ENCODE data around the gene ACER2. TPM values are rescaled to one million over a fixed set of nuclear protein-coding genes. Genes with fewer than 3 reads are reported as not detected.

Gene ACER2
- total and polyA plus RNA-seq, 2 of the 4 experiments (the other 2 are of a cell fraction) = 0.84 to 1.6 TPM

- H3K4me3 ChIP-seq (ENCODE audit: insufficient read depth, low read depth, low read length) = no peak overlapping the region
- no peak overlapping the region for H2AK5ac ChIP-seq (ENCODE audit: low read depth, low read length)
- 100% methylated on average over 2 of the region's 4 CpGs; no CpG with 5 or more reads in 1 of the 2 experiments for WGBS, 2 experiments (ENCODE audit: extremely low coverage in 2 of 2, insufficient read length in 1 of 2)
- no peak overlapping the region for H3K14ac ChIP-seq (replicated peaks; ENCODE audit: low read depth, low read length)
- no peaks in the 10 kb centered on the region for H3K4me1 ChIP-seq (ENCODE audit: control insufficient read depth, insufficient read depth, low read length)
- no peak overlapping the region for H2AFZ ChIP-seq (replicated peaks; ENCODE audit: low read length, poor library complexity)
- H3K27me3 ChIP-seq (ENCODE audit: control insufficient read depth, insufficient read depth, low read length) = peaks cover 4% of the 10 kb centered on the region; the same call in 1 of the 2 replicates
- no peak overlapping the region for H2BK5ac ChIP-seq (ENCODE audit: low read depth, low read length, poor library complexity, severe bottlenecking)
- H3K4ac ChIP-seq (ENCODE audit: low read depth, low read length) = no peak overlapping the region
- intact Hi-C loops (cut with micrococcal nuclease) (no loop called here), dilution Hi-C loops (cut with HindIII; ENCODE audit: low sequenced_read_pairs, unreplicated experiment) (no loop called here), in situ Hi-C loops (cut with MboI; ENCODE audit: low sequenced_read_pairs) (no loop called here)
- BruUV-seq (replicated peaks) = no TSS peak
- H3K9me1 ChIP-seq (ENCODE audit: insufficient read depth, low read length) = no peaks in the 10 kb centered on the region
- no peak overlapping the region for H2BK15ac ChIP-seq (ENCODE audit: low read depth, low read length)
- H4K5ac ChIP-seq (ENCODE audit: low read depth, low read length) = no peak overlapping the region
- H2BK20ac ChIP-seq (ENCODE audit: low read depth, low read length) = no peak overlapping the region
- no peak overlapping the region for H3K9ac ChIP-seq (ENCODE audit: low read depth, low read length)
- no peak overlapping the region for H4K91ac ChIP-seq (ENCODE audit: insufficient read depth, low read depth, low read length)
- no peaks in the 10 kb centered on the region for H3K79me1 ChIP-seq (ENCODE audit: low read depth in 1 of 2, low read length in 2 of 2)
- ChIA-PET CTCF (no interaction called here), POLR2A (ENCODE audit: unreplicated experiment) (no interaction called here)
- H3K36me3 ChIP-seq (ENCODE audit: control insufficient read depth, insufficient read depth, low read length) = no peaks in the 10 kb centered on the region
- H4K20me1 ChIP-seq (ENCODE audit: insufficient read depth, low read length) = no peaks in the 10 kb centered on the region
- no peak overlapping the region for H2AK9ac ChIP-seq (replicated peaks; ENCODE audit: low read depth, low read length, poor library complexity)
- no peak overlapping the region for H4K8ac ChIP-seq (ENCODE audit: low read depth in 2 of 2, low read length in 2 of 2)
- no peak overlapping the region for H3K18ac ChIP-seq (ENCODE audit: low read depth, low read length)
- no peak overlapping the region for H3K23ac ChIP-seq (ENCODE audit: low read depth, low read length)
- H3K9me3 ChIP-seq (ENCODE audit: control insufficient read depth, insufficient read depth, low read length) = peaks cover 6% of the 10 kb centered on the region; the same call in 1 of the 2 replicates
- DNase-seq = no peak
- no peak overlapping the region for H3K27ac ChIP-seq (ENCODE audit: insufficient read depth, low read length)
- ATAC-seq (ENCODE audit: low read depth) = no peak
- H3K4me2 ChIP-seq (ENCODE audit: low read depth, low read length) = no peak overlapping the region
- TF ChIP-seq ELK1 (IDR thresholded peaks at IDR 0.05; ENCODE audit: borderline replicate concordance, low read depth, low read length) (no peak), MXI1 (IDR thresholded peaks at IDR 0.05; ENCODE audit: borderline replicate concordance, low read depth, low read length) (no peak), RAD21 (IDR thresholded peaks at IDR 0.05; ENCODE audit: low read length) (no peak), MAZ (IDR thresholded peaks at IDR 0.05; ENCODE audit: borderline replicate concordance, low read depth, low read length) (no peak), RFX5 (IDR thresholded peaks at IDR 0.05; ENCODE audit: low read depth, low read length) (no peak), FOS (IDR thresholded peaks at IDR 0.05; ENCODE audit: low read depth, low read length) (no peak), NFE2L2 (IDR thresholded peaks at IDR 0.05; ENCODE audit: low read depth, low read length) (no peak), MAFK (IDR thresholded peaks at IDR 0.05; ENCODE audit: low read depth, low read length) (no peak), BHLHE40 (IDR thresholded peaks at IDR 0.05; ENCODE audit: low read depth, low read length) (no peak), CHD1 (IDR thresholded peaks at IDR 0.05; ENCODE audit: low read depth, low read length) (no peak), CTCF (conservative IDR thresholded peaks at IDR 0.05; ENCODE audit: low read depth, low read length) (no peak), POLR2A (IDR thresholded peaks at IDR 0.05; ENCODE audit: low read depth, low read length) (no peak), SMC3 (IDR thresholded peaks at IDR 0.05; ENCODE audit: low read depth, low read length) (no peak), RCOR1 (IDR thresholded peaks at IDR 0.05; ENCODE audit: insufficient replicate concordance, low read length) (no peak), USF2 (IDR thresholded peaks at IDR 0.05; ENCODE audit: low read depth, low read length) (no peak), CEBPB (IDR thresholded peaks at IDR 0.05; ENCODE audit: low read depth, low read length) (no peak)
- no peak overlapping the region for H2BK120ac ChIP-seq (ENCODE audit: low read depth, low read length)
- H3K56ac ChIP-seq (ENCODE audit: extremely low read depth, insufficient read depth, low read length) = no peak overlapping the region
These were observed 4.3 kb upstream of the ACER2 start for GRCh38 chr9:19404283-19405075.
